Activated naive CD8-positive, alpha-beta T cell treated with anti-CD3 and anti-CD28 coated beads, Interleukin-2, amount 10 ng/mL, durations not matched to agents 7 days and 5 days (primary cell): ENCODE data around the gene UNC5CL. TPM values are rescaled to one million over a fixed set of nuclear protein-coding genes. Genes with fewer than 3 reads are reported as not detected.

Source experiments
- ATAC-seq: fragments of 150-1000 bp; cut with Tn5 transposase; one replicate; pipeline ENCODE4 v1.10.0; 2021; ENCODE audit warnings: low read depth, moderate library complexity
- POLR2A ChIA-PET: fragments of 350-600 bp; sonication (Branson Sonifier 250); formaldehyde crosslinking; loops from one replicate; lab custom pipeline; 2021; ENCODE audit warnings: antibody characterized with exemption; lab: Charles Lee
- DNase-seq: peaks from one replicate; pipeline ENCODE4 v3.0.0; 2021
- H3K27ac Mint-ChIP-seq: one replicate; pipeline ENCODE4 v1.8.0; 2022; ENCODE audit warnings: mild to moderate bottlenecking, mixed read lengths
- H3K27me3 Mint-ChIP-seq: one replicate; pipeline ENCODE4 v1.8.0; 2022; ENCODE audit warnings: mild to moderate bottlenecking, moderate library complexity, mixed read lengths
- H3K36me3 Mint-ChIP-seq: one replicate; pipeline ENCODE4 v1.8.0; 2021; ENCODE audit warnings: mild to moderate bottlenecking, mixed read lengths
- H3K4me1 Mint-ChIP-seq: one replicate; pipeline ENCODE4 v1.8.0; 2021; ENCODE audit warnings: mixed read lengths
- H3K4me3 Mint-ChIP-seq: one replicate; pipeline ENCODE4 v1.8.0; 2022; ENCODE audit warnings: mild to moderate bottlenecking, moderate library complexity, mixed read lengths
- H3K9me3 Mint-ChIP-seq: one replicate; pipeline ENCODE4 v1.8.0; 2021; ENCODE audit warnings: mixed read lengths
- total RNA-seq, 2 experiments: library from RNA; stranded (reverse); gene quantifications; one replicate each; pipeline ENCODE4 v1.2.3, GENCODE V29; 2021

UNC5CL gene
- total RNA-seq, 2 experiments from 2014 or later: 3.0 to 4.2 TPM

DNA sequence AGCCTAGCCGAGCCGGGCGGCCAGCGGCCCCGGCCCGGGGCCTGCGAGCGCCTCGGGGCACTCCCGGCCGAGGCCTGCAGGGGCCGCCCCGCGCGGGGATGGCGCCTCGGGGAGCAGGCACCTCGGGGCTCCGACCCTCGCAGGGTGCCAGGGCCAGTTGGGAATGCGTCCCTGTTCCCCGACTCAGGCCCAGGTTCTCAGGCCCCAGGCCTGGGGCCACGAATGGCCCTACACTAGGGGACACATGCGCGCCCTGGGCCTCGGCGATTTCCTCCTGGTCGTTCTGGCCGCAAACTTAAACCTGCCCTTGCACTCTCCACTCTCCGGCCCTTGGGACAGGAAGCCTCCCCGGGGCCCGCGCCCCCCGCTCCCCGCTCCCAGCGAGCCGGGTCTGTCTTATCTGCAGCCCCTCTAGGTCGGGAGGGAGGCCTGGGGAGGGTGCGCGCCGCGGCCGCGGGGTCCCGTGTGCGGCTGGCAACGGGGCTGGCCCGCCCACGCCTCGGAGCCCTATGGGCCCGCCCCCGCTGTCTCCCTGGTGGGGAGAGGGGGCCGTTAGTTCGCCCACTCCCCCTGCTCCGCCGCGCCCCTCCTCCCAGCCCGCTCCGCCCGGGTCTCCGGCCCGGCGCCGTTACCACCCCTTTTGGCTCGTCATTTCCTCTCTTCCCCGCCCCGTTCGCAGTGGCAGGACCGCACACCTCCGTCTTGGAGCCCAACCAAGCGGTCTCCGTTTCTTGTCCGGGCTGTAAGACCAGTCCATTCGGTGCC is 34.4 kb upstream of the UNC5CL start:
- POLR2A ChIA-PET: interaction anchor here (0.6 to 2.3 kb wide), 10 partner anchors 20 to 261 kb away, joined by 3 to 16 read pairs (median 6); partner anchors contain the start of gene TREML2
- Mint-ChIP-seq H3K27me3 (no peaks in the 10 kb centered on the region), H3K4me3 (peak overlapping the region; percentile 97), H3K36me3 (peaks cover 20% of the 10 kb centered on the region), H3K27ac (peak overlapping the region; percentile 98), H3K4me1 (peaks cover 42% of the 10 kb centered on the region), H3K9me3 (no peaks in the 10 kb centered on the region)
- ATAC-seq: peak; percentile 2
- peak; percentile 84 for DNase-seq

DNA sequence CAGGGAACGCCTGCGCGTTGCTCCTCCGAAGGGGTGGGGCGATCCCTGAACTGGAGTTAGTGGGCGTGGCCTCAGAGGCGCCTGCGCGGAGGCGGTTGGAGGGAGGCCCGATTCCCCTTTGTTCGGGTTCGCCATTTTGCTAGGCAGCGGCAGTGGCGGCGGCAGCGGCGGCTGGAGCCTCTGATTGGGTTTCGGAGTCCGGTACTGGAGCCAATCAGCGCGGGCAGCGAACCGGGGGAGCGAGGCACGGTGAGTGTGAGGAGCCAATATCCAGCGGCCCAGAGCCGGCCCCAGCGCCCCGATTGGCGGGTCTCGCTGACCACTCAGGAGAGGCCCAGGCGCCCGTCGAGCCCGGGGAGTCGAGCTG is 33.8 kb upstream of the UNC5CL start, which contains the start of gene NFYA:
Gene NFYA, plus strand, starts transcription at position 139 of the 367 bp plus-strand sequence. CDS start 6,116 bp downstream, outside the sequence.
- peak within 1 kb of the TSS; percentile 97 for H3K4me3 Mint-ChIP-seq
- peaks cover 21% of the 10 kb centered on the region for H3K36me3 Mint-ChIP-seq
- no peaks in the 10 kb centered on the region for H3K9me3 Mint-ChIP-seq
- POLR2A ChIA-PET: interaction anchor here (0.6 to 2.3 kb wide), 11 partner anchors 21 to 261 kb away, joined by 3 to 16 read pairs (median 5); partner anchors contain the start of genes TREML1 and TREML2
- peak; percentile 100 for DNase-seq
- H3K27me3 Mint-ChIP-seq: no peaks in the 10 kb centered on the region
- H3K4me1 Mint-ChIP-seq: peaks cover 44% of the 10 kb centered on the region
- ATAC-seq: peak; percentile 77
- peak within 1 kb of the TSS; percentile 99 for H3K27ac Mint-ChIP-seq

DNA sequence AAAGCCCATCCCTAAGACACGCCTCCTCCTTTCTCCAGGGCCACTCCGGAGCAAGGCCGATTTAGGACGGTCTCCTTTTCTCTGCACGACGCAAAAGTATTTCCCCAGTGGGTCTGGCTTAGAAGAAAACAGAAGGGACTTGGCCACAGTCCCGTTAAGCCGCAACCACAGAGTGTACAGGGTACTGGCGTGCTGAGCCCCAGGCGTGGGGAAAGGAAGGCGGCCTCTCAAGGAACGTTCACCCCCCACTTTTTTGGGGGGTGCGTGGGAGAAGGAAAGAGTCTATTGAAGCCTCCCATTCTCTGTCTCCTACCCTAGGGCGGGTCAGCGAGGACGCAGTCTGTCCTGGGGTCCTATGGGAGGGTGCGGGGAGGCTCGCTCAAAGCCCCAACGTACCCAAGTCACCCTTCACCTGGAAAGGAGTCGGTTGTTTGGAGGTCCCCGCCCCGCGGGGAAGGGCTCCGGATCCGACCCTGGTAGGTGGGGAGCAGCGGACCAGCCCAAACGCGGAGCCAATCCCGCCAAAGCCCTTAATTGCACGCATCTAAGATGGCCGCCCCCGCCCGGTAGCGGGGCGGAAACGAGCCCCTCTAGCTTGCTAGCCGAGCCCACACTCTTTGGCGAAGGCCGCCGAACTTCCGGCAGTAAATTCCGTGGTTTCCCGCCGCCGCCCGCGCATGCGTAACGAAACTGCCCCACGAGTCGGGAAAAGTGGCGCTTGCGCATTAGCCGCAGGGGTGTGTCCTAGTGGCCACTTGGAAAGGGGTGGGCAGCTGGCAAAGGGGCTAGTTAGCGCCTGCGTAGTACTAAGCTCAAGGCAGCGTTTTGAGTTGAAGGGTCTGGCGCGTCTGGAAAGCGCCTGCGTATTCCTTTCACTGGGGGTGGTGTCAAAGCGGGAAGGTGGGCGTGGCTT is 33.2 kb upstream of the UNC5CL start, which contains the start of gene OARD1:
Gene OARD1, minus strand, starts transcription at position 434 of the 913 bp plus-strand sequence. CDS start 722 bp downstream, outside the sequence.
- peak; percentile 99 for DNase-seq
- peak; percentile 73 for ATAC-seq
- Mint-ChIP-seq H3K4me3 (peak within 1 kb of the TSS; percentile 97), H3K4me1 (peaks cover 46% of the 10 kb centered on the region), H3K27me3 (no peaks in the 10 kb centered on the region), H3K27ac (peak within 1 kb of the TSS; percentile 99), H3K9me3 (no peaks in the 10 kb centered on the region), H3K36me3 (peaks cover 22% of the 10 kb centered on the region)
- POLR2A ChIA-PET: interaction anchor here (0.6 to 2.3 kb wide), 14 partner anchors 9 to 262 kb away, joined by 3 to 16 read pairs (median 4); partner anchors contain the start of genes TREML1 and TREML2

DNA sequence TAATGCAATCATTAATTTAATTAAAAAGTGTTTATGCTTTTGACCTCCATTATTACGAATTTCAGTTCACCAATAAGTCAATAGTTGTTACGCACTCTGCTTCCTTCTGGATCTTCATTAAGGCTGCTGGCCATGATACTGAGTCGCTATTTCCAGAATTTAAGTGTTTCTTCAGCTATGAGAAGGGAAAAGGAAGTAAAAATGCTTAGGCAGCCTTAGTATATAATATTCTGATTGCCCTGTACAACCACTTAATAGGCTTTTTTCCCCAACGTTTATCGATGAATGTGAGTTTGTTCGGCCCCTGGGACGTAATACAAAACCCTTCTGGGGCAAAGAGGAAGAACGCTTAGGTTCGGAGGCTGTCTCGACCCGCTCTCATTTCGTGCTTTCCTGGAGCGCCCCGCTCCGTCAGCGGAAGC is 32.5 kb upstream of the UNC5CL start:
- Mint-ChIP-seq H3K9me3 (no peaks in the 10 kb centered on the region), H3K4me1 (peaks cover 47% of the 10 kb centered on the region), H3K36me3 (peaks cover 27% of the 10 kb centered on the region), H3K27me3 (no peaks in the 10 kb centered on the region), H3K27ac (peak overlapping the region; percentile 99), H3K4me3 (peak overlapping the region; percentile 95)
- no peak for DNase-seq
- ATAC-seq: no peak
- POLR2A ChIA-PET: interaction anchor here (0.7 to 1.8 kb wide), 5 partner anchors 8 to 111 kb away, joined by 3 to 6 read pairs (median 3); no protein-coding TSS in a partner anchor

DNA sequence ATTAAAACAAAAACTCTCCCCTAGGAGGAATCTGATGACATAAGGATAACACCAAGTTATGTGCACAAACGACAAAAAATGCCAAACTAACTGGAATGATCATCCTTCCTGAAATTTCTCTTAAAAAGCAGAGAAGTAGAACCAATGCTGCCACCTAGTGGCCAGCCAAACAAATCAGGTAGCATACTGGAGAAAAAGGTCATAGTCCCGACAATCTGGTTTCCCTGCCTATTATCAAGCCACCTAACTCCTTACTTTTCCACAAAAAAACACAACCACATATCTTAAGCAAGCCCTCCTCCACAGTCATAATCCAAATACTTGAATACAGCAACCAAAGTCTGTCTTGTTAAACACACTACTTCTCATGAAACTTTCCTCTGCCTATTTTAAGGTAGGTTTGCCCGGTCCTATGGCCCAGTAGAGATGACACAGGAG is 27.9 kb upstream of the UNC5CL start:
- no peak overlapping the region for H3K4me3 Mint-ChIP-seq
- POLR2A ChIA-PET: no interaction called here

DNA sequence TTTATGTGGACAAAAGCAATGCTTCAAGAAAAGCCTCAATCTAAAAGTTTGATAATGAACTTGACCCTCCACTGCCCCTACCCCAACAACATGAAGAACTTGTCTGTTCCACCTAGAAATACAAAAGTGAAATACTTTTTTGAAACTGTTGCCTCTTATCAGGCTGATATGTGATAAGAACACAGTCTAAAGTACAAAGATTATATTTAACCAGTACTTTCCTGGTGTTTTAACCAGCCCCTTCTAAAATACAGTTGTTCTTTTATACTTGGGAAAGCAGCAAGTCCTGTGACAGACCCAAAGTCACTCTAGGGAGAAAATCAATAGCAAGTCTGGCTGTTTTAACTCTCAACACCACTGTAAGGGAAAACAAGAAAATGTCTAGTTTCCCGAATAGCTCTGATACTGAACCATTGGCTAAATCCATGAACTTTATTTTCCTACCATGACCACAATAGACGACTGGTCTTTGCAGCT is 26.6 kb upstream of the UNC5CL start:
- peaks cover 27% of the 10 kb centered on the region for H3K4me1 Mint-ChIP-seq
- peaks cover 29% of the 10 kb centered on the region for H3K36me3 Mint-ChIP-seq
- no peak overlapping the region for H3K4me3 Mint-ChIP-seq
- POLR2A ChIA-PET: no interaction called here
- DNase-seq (no peak), ATAC-seq (no peak)
- no peaks in the 10 kb centered on the region for H3K27me3 Mint-ChIP-seq
- peak overlapping the region; percentile 24 for H3K27ac Mint-ChIP-seq
- H3K9me3 Mint-ChIP-seq: no peaks in the 10 kb centered on the region

More for the DNA sequence above, 27.9 kb upstream of the UNC5CL start:
- H3K27me3 Mint-ChIP-seq: no peaks in the 10 kb centered on the region
- no peak overlapping the region for H3K27ac Mint-ChIP-seq
- H3K36me3 Mint-ChIP-seq: peaks cover 31% of the 10 kb centered on the region
- peaks cover 32% of the 10 kb centered on the region for H3K4me1 Mint-ChIP-seq
- ATAC-seq (no peak), DNase-seq (no peak)
- no peaks in the 10 kb centered on the region for H3K9me3 Mint-ChIP-seq

DNA sequence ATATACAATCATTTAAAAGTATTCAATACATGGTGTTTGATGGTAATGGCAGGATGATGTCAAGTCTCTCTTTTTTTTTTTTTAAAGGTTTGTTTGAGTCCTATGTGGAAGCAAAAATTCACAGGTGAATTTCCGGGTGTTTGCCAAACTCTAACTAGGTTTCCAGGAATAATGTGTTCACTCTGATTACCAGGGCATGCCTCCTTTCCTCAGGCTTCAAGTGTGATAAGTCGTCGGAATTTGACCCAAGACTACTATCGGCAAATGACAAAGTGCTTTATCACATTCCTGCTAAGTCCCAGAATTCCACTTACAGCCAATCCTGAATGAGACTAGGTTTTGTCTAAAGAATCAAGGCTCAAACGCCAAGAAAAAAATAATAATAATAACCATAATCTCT is 25.8 kb upstream of the UNC5CL start:
- no peak for ATAC-seq
- no peaks in the 10 kb centered on the region for H3K27me3 Mint-ChIP-seq
- H3K4me1 Mint-ChIP-seq: peaks cover 24% of the 10 kb centered on the region
- no peak for DNase-seq
- H3K9me3 Mint-ChIP-seq: no peaks in the 10 kb centered on the region
- H3K4me3 Mint-ChIP-seq: no peak overlapping the region
- H3K27ac Mint-ChIP-seq: no peak overlapping the region
- peaks cover 31% of the 10 kb centered on the region for H3K36me3 Mint-ChIP-seq
- POLR2A ChIA-PET: no interaction called here

DNA sequence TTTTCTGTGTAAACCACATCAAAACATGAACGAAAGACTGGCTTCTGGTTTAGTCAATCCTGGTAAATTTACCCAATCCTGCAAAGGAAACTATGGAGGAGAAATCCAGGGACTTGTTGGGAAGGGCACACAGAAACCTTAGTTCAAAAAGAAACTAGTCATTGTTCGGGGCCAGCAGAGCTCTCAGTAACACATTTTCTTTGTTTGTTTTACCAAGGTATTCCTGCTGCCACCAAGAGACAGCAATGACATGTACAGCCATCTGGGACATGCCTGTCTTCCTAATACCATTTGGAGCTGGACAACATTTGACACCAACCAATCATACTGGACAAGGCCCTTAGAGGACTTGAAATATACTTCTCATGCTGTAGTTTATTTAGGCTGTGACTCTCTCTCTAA is 24.9 kb upstream of the UNC5CL start:
- peaks cover 25% of the 10 kb centered on the region for H3K36me3 Mint-ChIP-seq
- no peaks in the 10 kb centered on the region for H3K27me3 Mint-ChIP-seq
- no peak overlapping the region for H3K27ac Mint-ChIP-seq
- H3K4me3 Mint-ChIP-seq: no peak overlapping the region
- no peak for DNase-seq
- POLR2A ChIA-PET: interaction anchor here (1.0 kb wide), 1 partner anchor 8 kb away, joined by 3 read pairs; no protein-coding TSS in a partner anchor
- H3K4me1 Mint-ChIP-seq: peaks cover 20% of the 10 kb centered on the region
- no peaks in the 10 kb centered on the region for H3K9me3 Mint-ChIP-seq
- ATAC-seq: no peak

DNA sequence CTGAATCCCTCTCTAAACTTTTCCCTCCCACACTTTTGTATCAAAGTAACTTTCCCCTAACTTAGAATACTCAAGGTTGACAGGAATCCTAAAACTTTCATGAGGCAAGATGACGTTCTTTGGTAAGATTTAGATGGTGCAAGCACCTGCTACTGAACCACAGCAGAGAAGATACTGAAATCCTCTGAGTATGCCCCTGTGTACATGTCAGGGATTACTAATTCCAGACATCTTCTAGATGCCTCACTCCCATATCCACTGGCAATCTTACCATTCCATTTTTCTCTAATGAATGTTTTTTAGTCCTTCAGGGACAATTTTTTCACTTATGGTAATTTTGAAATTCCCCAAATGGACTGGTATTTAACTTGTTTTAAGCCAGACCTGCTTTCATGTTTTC is 23.0 kb upstream of the UNC5CL start:
- Mint-ChIP-seq H3K4me1 (peaks cover 12% of the 10 kb centered on the region), H3K27me3 (no peaks in the 10 kb centered on the region), H3K27ac (no peak overlapping the region), H3K9me3 (no peaks in the 10 kb centered on the region), H3K4me3 (no peak overlapping the region), H3K36me3 (peaks cover 19% of the 10 kb centered on the region)
- DNase-seq (no peak), ATAC-seq (no peak)
- POLR2A ChIA-PET: interaction anchor here (0.7 kb wide), 1 partner anchor 9 kb away, joined by 3 read pairs; no protein-coding TSS in a partner anchor

DNA sequence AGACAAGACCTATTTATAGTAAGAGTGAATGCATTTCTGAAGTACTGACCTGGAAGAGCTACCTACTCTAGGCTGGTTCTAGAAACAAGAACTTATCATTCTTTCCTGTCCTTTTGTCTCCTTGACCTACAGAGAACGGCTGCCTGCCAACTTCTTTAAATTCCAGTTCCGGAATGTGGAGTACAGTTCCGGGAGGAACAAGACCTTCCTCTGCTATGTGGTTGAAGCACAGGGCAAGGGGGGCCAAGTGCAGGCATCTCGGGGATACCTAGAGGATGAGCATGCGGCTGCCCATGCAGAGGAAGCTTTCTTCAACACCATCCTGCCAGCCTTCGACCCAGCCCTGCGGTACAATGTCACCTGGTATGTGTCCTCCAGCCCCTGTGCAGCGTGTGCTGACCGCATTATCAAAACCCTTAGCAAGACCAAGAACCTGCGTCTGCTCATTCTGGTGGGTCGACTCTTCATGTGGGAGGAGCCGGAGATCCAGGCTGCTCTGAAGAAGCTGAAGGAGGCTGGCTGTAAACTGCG is 22.2 kb upstream of the UNC5CL start:
- ATAC-seq (no peak), DNase-seq (no peak)
- H3K4me3 Mint-ChIP-seq: no peak overlapping the region
- H3K36me3 Mint-ChIP-seq: peaks cover 16% of the 10 kb centered on the region
- no peaks in the 10 kb centered on the region for H3K27me3 Mint-ChIP-seq
- no peaks in the 10 kb centered on the region for H3K9me3 Mint-ChIP-seq
- H3K4me1 Mint-ChIP-seq: peaks cover 8% of the 10 kb centered on the region
- POLR2A ChIA-PET: interaction anchor here (0.5 kb wide), 1 partner anchor 55 kb away, joined by 6 read pairs; no protein-coding TSS in a partner anchor
- no peak overlapping the region for H3K27ac Mint-ChIP-seq

DNA sequence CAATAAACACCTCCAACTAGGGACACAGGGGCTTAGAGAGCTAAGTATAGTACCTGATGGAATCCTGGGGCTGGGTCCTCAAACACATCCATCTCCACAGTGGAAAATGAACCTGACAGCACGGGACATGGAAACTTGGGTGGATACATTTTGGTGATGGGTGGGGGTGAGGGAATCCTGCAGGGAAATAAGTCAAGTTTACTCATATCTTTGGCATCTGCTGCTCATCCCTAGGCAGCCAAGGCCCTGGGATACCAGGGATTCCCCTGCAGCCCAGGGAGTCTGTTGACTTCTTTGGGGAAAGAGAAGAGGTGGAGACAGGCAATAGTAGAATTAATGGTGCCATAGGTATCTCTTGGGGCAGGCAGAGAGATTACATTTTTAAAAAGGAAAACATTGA is 20.5 kb upstream of the UNC5CL start:
- Mint-ChIP-seq H3K27me3 (no peaks in the 10 kb centered on the region), H3K9me3 (no peaks in the 10 kb centered on the region), H3K27ac (no peak overlapping the region), H3K36me3 (peaks cover 13% of the 10 kb centered on the region), H3K4me3 (no peak overlapping the region), H3K4me1 (peaks cover 7% of the 10 kb centered on the region)
- POLR2A ChIA-PET: interaction anchor here (1.3 kb wide), 1 partner anchor 10 kb away, joined by 3 read pairs; no protein-coding TSS in a partner anchor
- ATAC-seq (no peak), DNase-seq (no peak)

DNA sequence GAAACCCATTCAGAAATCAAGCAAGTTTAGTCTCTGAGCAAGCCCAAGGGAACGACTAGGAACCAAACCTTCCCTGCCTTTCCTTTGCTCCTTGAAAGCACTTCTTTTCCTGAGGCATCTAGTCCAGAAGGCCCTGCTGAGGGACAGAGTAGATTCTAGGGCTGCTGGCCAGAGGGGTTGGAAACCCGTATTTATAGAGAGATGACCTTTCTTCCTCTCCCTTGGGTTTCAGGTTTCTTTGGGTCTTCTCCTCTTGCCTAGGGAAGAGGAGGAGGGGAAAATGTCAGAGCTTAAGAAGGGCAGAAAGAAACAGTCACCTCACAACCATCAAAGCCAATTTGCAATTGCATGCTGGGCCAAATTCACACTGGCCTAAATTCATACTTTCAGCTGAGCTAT is 19.8 kb upstream of the UNC5CL start:
- Mint-ChIP-seq H3K4me1 (peaks cover 6% of the 10 kb centered on the region), H3K27ac (no peak overlapping the region), H3K9me3 (no peaks in the 10 kb centered on the region), H3K27me3 (no peaks in the 10 kb centered on the region), H3K36me3 (peaks cover 13% of the 10 kb centered on the region), H3K4me3 (no peak overlapping the region)
- POLR2A ChIA-PET: no interaction called here
- no peak for ATAC-seq
- DNase-seq: no peak
